Stimulated activated CD8-positive, alpha-beta memory T cell treated with anti-CD3 and anti-CD28 coated beads, Interleukin-4, amount 100 ng/mL, for 48 hours (primary cell): ENCODE measurements around the gene IL17RC.
A peak's percentile ranks its signal among the peaks of the same experiment; 100 is the strongest.
"Not testable (repeated sequence)": the region's sequence is repeated elsewhere in the genome, so short reads cannot be mapped to it uniquely, and the experiment has no call there.

Experiments used
- DNase-seq: peaks from one replicate; pipeline ENCODE4 v3.0.0-alpha.2; 2020

IL17RC gene

DNA sequence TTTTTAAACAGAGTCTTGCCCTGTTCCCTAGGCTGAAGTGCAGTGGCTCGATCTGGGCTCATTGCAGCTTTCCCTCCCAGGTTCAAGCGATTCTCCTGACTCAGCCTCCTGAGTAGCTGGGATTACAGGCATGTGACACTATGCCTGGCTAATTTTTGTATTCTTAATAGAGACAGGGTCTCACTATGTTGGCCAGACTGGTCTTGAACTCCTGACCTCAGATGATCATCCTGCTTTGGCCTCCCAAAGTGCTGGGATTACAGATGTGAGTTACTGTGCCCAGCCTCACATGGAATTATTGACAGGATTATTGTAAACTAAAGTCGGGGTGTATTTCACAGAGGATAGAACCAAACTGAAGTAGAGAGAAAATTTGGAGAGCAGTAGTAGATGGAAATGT lies 21.2 kb upstream of the IL17RC start:
- DNase-seq = not testable (repeated sequence)

DNA sequence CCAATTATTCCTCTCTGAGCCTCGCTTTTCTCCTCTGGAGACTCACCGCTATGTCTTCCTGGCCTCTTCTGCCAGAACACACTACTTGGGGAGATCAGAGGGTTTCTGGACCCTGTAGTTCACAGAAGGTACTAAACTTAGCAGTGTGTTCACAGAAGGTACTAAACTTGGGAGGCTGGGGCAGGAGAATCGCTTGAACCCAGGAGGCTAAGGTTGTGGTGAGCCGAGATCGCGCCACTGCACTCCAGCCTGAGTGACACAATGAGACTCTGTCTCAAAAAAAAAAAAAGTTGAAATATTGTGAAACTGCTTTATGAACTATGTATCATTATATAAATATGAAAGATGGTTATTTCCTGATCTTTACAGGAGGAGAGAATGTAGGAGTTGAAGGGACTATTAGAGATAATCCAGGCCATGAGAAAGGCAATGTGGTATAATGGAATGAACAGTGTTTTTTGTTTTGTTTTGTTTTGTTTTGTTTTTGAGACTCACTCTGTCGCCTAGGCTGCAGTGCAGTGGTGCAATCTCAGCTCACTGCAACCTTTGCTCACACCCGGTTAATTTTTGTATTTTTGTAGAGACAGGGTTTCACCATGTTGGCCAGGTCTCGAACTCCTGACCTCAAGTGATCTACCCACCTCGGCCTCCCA lies 20.0 kb upstream of the IL17RC start:
- not testable (repeated sequence) for DNase-seq

DNA sequence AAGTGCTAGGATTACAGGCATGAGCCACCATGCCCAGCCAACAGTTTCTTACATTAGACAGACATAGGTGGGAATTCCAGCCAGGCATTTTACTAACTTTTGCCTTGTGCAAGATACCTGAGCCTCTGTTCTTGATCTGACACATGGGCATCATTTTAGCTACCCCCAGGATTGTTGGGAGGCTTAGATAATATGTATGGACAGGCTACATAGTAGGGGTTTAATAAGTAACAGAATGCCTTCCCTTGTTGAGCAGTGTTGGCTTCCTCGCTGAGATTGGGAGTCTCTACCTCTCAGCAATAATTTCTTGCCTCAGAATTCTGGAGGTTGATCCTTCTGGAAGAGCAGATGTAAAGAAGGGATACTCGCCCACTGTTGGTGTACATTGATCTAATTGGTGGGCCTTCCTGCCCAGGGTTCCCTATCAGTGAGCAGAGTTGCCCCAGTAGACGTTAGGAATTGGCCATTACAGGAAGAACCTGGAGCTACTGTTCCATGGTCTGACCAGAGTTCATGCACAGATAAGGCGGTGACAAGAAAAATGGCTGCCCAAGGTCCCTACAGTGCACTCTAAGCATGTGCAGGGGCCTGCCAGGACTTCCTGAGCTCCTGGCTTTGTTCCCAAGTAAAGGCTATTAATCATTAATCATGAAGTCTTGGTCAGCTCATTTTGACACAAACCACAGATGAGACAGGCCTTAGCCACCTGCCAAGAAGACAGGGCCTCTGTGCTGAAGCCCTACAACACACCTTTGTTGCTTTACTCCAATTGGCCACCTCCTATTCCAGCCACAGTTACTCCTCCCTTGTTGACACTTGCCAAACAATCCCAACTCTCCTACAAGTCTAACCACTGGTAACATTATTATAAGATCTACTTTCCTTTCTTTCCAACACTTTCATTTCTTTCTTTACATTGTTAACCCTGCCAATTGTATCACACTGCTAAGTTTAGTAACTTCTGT lies 19.2 kb upstream of the IL17RC start:
- no peak for DNase-seq

DNA sequence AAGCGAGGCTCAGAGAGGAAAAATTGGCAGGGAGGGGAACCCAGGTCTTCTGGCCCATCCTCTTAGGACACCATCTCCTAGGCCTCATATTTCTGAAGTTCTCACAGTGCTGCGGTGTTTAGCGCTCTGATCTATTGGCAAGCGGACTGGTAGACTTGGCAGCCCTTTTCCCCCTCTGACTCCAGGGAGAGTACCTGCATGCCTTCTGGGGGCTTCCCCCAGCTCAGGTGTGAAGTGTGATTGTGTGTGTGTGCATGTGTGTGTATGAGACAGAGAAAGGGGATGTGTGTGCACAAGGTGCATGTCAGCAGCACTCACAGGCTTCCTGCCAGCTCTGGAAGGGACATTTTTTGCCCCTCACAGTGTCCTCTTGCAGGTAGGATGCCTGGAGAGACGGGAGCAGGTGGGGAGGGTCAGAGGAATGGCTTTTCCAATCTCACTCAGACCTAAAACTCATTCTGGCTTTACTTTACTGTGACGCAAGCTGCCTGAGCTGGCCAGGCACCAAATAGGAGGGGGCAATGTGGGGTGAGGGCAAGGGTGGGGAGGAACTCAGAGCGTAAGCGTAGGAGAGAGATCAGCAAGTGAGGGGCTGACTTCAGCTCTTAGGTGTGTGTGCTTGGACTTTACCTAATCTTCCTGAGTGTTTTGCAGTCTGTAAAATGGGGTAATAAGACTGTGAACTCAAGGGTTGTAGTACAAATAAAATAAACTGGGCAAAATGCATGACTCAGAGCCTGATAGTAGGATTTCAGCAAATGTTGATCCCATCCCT lies 18.2 kb upstream of the IL17RC start:
- DNase-seq = no peak

DNA sequence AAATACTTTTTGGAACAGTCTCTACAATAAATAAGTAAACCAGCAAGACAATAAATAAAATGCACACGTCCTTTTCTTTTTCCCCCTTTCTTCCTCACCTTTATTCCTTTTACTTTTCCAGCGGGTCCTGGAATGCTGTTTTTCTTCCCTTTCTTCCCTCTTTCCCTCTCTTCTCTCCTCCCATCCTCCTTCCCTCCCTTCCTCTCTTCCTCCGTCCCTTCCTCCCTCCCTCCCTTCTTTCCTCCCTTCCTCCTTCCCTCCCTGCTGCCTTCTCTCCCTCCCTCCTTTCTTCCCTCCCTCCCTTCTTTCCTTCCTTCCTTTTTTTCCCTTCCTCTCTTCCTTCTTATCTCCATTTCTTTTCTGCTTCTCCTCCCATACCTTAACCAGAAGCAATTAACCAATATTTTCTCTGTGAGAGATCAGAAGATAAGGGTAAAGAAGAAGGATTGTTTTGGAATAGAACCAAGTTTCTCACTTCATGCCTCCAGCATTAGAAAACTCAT lies 17.6 kb upstream of the IL17RC start:
- DNase-seq = no peak

DNA sequence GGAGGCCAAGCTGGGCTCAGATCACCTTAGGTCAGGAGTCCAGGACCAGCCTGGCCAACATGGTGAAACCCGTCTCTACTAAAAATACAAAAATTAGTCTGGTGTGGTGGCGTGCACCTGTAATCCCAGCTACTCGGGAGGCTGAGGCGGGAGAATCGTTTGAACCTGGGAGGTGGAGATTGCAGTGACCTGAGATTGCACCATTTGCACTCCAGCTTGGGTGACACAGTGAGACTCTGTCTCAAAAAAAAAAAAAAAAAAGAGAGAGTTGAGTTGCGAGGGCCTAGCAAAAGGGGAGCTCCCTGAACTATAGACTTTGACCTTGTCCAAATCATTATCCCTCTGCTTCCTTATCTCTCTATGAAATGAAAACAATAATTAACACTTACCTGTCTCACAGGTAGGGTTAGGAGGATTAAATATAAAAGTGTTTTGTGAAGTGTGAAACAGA lies 15.9 kb upstream of the IL17RC start:
- not testable (repeated sequence) for DNase-seq

DNA sequence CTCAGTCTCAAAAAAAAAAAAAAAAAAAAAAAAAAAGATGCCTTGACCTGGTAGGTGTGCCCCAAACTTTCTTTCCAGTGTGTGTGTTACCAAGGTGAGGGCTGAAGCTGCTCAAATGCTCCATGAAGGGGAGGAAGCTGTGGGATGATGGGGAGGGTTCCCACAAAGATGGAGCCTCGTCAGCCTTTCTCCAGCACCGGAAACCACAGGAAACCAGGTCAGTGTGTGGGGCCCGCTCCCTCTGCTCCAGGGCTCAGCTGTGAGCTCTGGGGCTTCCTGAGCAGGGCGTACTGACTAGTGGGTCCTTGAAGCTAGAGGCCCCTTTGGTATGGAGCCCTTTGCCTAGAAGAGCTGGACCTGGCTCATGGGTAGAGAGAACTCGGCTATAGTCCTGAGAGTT lies 14.9 kb upstream of the IL17RC start:
- DNase-seq = peak; percentile 55

DNA sequence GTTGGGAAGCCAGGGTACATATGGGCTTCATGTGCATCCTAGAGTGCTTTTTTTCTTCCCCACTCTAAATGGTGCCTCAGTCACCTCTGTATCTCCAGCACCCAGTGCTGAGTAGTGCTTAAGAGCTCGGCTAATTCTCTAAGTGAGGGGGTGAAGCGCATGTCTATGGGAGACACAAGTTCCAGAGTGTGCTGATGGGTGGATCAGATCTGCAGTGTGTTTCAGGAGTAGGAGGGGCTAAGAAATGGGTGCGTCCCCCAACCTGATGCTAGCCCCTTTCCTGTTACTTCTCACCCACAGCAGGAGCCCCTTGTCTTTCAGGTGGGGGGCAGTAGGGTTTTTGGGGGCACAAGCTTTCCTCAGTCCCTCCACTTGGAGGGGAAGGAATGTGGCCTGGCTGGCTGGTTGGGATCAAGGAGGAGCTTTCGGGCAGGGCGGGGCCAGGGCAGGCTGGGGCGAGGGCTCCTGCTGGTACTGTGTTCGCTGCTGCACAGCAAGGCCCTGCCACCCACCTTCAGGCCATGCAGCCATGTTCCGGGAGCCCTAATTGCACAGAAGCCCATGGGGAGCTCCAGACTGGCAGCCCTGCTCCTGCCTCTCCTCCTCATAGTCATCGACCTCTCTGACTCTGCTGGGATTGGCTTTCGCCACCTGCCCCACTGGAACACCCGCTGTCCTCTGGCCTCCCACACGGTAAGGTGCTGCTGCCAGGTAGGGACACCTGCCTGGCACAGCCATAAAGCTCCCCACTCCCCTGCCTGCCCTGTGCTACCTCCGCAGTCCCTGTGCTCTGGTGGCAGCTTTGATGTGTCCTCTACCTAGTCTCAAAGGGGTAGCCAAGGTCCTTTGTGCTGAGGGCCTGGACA lies 14.3 kb upstream of the IL17RC start, which contains the start of gene IL17RE:
Gene IL17RE, plus strand, starts transcription at position 477 of the 866 bp plus-strand sequence. Its CDS starts 85 bp downstream, at position 562.
- DNase-seq = no peak

DNA sequence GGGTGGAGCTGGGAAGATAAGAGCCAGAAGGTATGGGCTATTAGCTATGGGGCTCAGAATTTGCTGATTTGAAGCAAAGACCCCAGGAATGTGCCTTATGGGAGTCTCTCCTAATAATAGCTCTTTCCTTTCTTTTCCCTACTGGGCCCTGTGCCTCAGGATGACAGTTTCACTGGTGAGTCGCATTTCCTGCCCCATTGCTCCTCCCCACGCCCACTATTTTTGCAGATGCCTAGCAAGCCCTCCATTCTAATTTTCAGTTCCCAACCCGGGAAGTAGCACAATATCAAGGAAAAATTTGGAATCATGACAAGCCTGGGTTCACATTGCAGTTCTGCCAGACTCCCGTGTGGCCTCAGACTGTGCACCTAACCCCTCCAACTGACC lies 13.7 kb upstream of the IL17RC start:
- no peak for DNase-seq

DNA sequence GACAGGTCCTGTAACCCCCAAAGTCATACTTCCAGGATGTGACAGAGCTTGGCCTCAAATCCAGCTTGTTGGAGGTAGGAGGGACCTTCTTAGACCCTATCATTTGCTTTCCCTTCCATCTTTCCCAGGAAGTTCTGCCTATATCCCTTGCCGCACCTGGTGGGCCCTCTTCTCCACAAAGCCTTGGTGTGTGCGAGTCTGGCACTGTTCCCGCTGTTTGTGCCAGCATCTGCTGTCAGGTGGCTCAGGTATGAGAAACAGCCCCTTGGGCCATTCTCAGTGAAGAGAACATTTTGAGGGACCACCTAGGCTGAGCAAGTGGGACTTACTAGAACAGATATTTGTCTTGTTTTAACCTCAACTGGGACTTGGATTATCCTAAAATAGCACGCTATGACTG lies 13.0 kb upstream of the IL17RC start:
- no peak for DNase-seq

DNA sequence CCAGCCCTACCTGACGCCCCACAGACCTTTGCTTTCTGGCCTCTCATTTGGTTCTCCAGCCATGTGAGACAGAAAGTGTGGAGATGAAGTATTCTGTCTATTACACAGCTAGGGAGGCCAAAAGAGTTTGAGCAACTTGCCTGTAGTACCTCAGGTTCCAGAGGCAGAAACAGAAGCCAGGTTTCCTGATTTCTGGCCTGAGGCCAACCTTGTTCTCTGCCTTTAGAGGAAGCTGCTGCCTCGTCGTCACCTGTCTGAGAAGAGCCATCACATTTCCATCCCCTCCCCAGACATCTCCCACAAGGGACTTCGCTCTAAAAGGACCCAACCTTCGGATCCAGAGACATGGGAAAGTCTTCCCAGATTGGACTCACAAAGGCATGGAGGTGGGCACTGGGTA lies 10.4 kb upstream of the IL17RC start:
- DNase-seq = no peak

DNA sequence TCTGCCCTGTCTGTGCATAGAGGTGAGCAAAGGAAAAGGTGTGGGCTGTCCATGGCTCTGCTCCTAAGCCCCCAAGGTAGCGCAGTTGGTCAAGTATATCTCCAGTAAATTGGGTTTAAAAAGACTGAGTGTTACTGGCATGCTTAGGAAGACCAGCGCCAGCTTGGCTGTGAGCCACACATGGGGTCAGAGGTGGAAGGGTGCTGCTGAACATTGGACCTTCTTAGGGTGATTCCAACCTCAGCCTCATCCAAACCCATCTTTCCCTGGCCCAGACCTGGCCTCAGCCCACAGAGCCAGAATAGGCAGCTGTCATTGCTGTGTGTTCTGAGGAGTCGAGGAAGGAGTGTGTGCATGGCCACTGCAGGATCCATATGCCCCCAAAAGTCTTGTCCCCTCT lies 8.6 kb upstream of the IL17RC start:
- no peak for DNase-seq

DNA sequence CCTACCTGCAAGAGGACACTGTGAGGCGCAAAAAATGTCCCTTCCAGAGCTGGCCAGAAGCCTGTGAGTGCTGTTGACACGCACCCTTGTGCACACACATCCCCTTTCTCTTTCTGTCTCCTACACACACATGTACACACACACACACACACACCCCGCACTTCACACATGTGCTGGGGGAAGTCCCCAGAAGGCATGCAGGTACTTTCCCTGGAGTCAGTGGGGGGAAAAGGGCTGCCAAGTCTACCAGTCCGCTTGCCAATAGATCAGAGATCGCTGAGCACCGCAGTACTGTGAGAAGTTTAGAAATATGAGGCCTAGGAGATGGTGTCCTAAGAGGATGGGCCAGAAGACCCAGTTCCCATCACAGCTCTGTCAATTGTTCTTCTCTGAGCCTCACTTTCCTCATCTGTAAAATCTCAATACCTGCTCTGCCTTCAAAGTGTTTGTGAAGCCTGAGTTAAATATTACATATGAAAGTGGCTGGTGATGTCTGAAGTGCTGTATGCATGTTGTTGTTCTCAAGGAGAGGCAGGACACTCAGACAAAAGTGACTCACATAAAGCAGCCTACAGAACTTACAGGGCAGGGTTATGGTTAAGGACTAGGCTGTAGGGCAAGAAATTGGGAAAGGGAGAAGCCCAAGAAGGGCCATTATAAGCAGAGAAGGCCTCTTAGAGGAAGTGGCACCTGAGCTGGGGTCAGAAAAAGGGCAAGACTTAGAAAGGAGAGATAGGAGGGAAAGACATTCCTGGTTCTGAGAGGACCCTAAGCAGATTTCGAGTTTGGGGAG lies 7.5 kb upstream of the IL17RC start:
- no peak for DNase-seq

DNA sequence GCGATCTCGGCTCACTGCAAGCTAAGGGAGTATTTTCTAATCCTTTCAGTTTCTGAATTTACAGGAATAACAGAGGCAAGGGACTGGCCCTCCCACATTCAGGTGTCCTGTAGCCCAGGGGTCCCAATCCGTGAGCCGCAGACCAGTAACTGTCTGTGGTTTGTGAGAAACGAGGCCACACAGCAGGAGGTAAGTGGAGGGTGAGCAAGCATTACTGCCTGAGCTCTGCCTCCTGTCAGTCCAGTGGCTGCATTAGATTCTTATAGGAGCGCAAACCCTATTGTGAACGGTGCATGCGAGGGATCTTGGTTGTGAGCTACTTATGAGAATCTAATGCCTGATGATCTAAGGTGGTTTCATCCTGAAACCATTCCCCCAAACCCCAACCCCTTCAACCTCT lies 5.0 kb upstream of the IL17RC start:
- no peak for DNase-seq

DNA sequence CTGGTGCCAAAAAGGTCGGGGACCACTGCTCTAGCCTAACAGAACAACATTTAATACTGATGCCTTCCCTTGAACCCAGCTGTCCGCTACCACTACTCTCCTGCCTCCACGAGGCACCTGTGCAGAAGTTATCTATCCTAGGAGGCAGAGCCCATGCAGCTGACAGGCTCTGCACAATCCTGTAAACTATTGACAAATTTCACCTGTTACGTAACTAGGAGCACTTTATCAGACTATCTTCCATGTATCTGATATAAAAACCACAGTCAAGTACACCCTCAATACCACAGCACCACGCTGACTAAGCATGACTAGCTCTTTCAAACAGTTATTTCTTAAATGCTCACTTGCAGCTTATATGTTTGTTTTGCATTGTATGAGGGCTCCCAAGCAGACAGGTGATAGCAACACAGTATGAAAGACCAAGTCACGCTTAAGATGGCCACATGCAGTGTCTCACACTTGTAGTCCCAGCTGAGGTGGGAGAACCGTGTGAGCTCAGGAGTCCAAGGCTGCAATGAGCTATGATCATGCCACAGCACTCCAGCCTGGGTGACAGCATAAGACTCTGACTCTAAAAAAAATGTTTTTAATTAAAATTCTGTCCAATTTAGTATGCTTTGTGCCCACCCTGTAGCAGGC lies 4.5 kb upstream of the IL17RC start:
- DNase-seq = no peak

DNA sequence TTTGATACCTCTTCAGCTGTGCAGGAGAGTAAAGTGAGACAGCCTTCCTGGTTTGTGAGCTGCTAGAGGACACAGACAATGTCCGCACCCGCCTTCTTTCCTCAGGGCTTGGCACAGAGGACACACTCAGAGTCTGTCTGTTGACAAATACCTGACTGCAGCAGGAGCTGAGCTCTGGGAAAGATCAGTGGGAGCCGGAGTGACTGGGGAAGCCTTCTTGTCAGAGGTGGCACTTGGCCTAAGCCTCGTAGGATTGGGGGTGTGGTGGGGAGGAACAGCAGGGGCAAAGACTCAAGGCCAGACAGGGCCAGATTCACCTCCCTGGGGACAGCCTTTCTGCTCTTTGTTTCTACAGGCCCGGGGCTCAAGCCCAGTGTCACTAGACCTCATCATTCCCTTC lies 3.3 kb upstream of the IL17RC start:
- no peak for DNase-seq

DNA sequence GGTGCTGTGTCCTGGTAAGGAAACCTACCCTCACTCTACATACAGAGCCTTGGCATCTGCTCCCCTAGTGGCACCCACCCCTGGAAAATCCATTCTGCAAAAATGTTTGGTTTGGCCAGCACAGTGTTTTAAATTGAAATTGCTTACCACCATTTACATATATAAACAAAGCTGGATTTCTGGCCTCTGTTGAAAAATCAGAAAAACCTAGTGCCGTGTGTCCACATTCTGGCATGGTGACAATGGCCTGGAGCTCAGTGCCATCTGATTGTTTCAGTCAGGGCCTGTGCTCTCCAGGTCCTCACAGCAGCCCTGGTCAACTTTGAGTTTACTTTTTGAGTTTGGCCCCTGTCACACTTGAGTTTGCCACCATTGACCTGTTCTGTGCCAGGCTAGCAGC lies 2.9 kb upstream of the IL17RC start:
- DNase-seq = no peak

DNA sequence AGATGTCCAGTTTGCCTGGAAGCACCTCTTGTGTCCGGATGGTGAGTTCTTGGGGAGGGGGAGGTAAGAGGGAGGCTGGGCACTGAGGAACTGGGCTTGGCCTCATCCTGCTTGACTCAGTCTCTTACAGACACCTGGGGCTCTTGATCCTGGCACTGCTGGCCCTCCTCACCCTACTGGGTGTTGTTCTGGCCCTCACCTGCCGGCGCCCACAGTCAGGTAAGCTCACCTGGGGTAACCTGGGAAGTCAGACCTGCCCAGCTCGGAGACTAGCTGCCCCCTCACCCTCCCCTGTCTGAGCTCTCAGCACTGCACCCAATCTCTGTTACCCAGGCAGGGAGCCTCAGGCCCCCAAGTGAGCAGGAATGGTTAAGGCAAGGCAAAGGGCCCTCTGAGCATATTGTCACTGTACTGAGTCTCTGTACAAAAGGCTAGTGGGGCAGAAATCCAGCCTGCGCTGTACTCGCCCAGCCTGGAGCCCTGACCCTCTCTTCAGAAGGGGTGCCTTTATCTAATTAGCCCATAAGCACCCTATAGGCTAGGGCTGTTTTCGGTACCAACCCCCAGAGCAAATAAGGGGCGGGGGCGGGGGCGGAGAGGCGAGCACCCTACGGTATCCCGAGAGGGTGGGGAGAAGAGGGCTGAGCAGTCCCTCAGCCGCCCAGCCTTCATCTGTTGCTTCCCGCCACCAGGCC lies 2.2 kb upstream of the IL17RC start:
- DNase-seq = no peak

DNA sequence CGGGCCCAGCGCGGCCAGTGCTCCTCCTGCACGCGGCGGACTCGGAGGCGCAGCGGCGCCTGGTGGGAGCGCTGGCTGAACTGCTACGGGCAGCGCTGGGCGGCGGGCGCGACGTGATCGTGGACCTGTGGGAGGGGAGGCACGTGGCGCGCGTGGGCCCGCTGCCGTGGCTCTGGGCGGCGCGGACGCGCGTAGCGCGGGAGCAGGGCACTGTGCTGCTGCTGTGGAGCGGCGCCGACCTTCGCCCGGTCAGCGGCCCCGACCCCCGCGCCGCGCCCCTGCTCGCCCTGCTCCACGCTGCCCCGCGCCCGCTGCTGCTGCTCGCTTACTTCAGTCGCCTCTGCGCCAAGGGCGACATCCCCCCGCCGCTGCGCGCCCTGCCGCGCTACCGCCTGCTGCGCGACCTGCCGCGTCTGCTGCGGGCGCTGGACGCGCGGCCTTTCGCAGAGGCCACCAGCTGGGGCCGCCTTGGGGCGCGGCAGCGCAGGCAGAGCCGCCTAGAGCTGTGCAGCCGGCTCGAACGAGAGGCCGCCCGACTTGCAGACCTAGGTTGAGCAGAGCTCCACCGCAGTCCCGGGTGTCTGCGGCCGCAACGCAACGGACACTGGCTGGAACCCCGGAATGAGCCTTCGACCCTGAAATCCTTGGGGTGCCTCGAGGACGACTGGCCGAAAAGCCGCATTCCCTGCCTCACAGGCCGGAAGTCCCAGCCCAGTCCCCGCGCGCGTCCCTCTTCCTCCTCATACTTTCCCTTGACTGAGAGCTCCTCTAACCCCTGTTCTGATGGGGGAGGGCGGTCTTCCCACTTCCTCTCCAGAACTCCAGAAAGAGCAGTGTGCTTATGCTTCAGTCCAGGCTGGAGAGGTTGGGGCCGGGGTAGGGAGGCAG lies 1.4 kb upstream of the IL17RC start:
- DNase-seq = peak; percentile 57
